Heart right ventricle (tissue), 16 donors: ENCODE data around the gene BUD23. TPM values are rescaled to one million over a fixed set of nuclear protein-coding genes. Genes with fewer than 3 reads are reported as not detected.

Source experiments
- ATAC-seq, 8 donors: fragments of 200-7000 bp; cut with Tn5 transposase; one replicate each; pipeline ENCODE4 v1.9.1; 2020; ENCODE audit warnings: mild to moderate bottlenecking in 8 of 8, moderate library complexity in 8 of 8, moderate number of reproducible peaks in 1 of 8
- DNase-seq, 2 donors: peaks; one replicate each; pipeline ENCODE4 v3.0.0-alpha.2; 2020
- H3K27ac ChIP-seq, 10 donors: fragments of 200-600 bp; sonication (generic) in 2 of 10; one replicate each; pipeline versions ENCODE4 v1.5.0 to v1.8.0; 2020 to 2022; ENCODE audit warnings: mild to moderate bottlenecking in 3 of 10
- H3K27me3 ChIP-seq, 7 donors: fragments of 200-600 bp; one replicate each; pipeline ENCODE4 v1.8.0; 2021 to 2022; ENCODE audit warnings: mild to moderate bottlenecking in 2 of 7
- H3K36me3 ChIP-seq, 9 donors: fragments of 200-600 bp; sonication (generic) in 1 of 9; one replicate each; pipeline versions ENCODE4 v1.5.0 to v1.8.0; 2020 to 2022; ENCODE audit warnings: mild to moderate bottlenecking in 2 of 9
- H3K4me1 ChIP-seq, 9 donors: fragments of 200-600 bp; sonication (generic) in 1 of 9; one replicate each; pipeline versions ENCODE4 v1.5.0 to v1.8.0; 2020 to 2022; ENCODE audit warnings: mild to moderate bottlenecking in 4 of 9
- H3K4me3 ChIP-seq, 10 donors: fragments of 200-600 bp; sonication (generic) in 2 of 10; one replicate each; pipeline versions ENCODE4 v1.5.0 to v1.8.0; 2020 to 2022; ENCODE audit warnings: mild to moderate bottlenecking in 7 of 10, moderate library complexity in 2 of 10
- H3K9me3 ChIP-seq, 11 donors: fragments of 200-600 bp in 10 of 11; sonication (generic) in 2 of 11; one replicate each; pipeline versions ENCODE4 v1.5.0 to v1.8.0; 2013 to 2022; ENCODE audit warnings: mild to moderate bottlenecking in 2 of 11, control low read depth in 1 of 11, moderate library complexity in 1 of 11
- WGBS, 2 donors: extraction: QIAGEN DNeasy Blood & Tissue Kit; methylation state at CpG; one replicate each; pipeline ENCODE4 v1.1.7; 2013; ENCODE audit warnings: inconsistent platforms in 1 of 2; 5-methylcytosine and 5-hydroxymethylcytosine counted together
- intact Hi-C, 10 donors: fragments of 100-400 bp; cut with DNase I; formaldehyde crosslinking; loops; one replicate each; pipeline versions ENCODE4 v1.11.1 to v1.14.2; 2022
- polyA plus RNA-seq, 2 donors: library from polyadenylated mRNA; stranded (reverse); fragments of 200-250 nt; gene quantifications; one replicate each; pipeline ENCODE4 v1.2.3, GENCODE V29; 2013
- total RNA-seq, 10 donors: library from RNA; stranded (reverse); fragmentation: NEBNext Ultra II Directional in 3 of 10; extraction: Animal tissue kit (Norgen Biotek cat#: 25700) in 3 of 10; gene quantifications; one replicate each; pipeline versions ENCODE4 v1.2.1 to v1.2.4, GENCODE V29; 2021 to 2023
- TF ChIP-seq, protein P1 (sequence below), 9 donors: fragments of 200-600 bp; sonication (generic) in 2 of 9; IDR thresholded peaks; one replicate each; pipeline versions ENCODE4 v1.5.0 to v1.8.0; 2021 to 2022; ENCODE audit warnings: antibody characterized with exemption in 9 of 9, mild to moderate bottlenecking in 5 of 9, moderate library complexity in 1 of 9
- donor health status: Arrhythmogenic right ventricular cardiomyopathy.
- donor health status: ischemic (EF 13 %, LVEDD 7.1; RV severe dilation, severe dysfunction).
- donor health status: healthy with polysubstance abuse.
- donor health status: DM: no; HTN: yes; CAD: no.
- donor health status: DM: no; HTN: no; CAD: no.
- donor health status: ischemic (EF 25% LVEDD 6.9; RV normal size, moderate dysfunction).
- donor health status: ischemic (EF 25% LVEDD 5.7; RV mildly dilated, moderate dysfunction).
- donor health status: healthy.
- donor health status: DM: yes; HTN: yes; CAD: no.
- donor health status: Ischemic cardiomyopathy.
- donor health status: ischemic (EF 35%, LVEDD 5.7; RV mildly dilated, moderate dysfunction).
- donor health status: nonischemic (EF 11% LVEDD 7.7; RV severe dilation, severe dysfunction).
- donor health status: DM: yes; HTN: yes; CAD: no.
- donor health status: PGD.
- donor health status: ischemic (EF 29% LVEDD 5.4; RV normal size, mild dysfunction).
- donor health status: nonischemic (EF 23%, LVEDD 6.1; RV moderate dilation, normal function).

Gene BUD23
- total and polyA plus RNA-seq, 12 donors, result 63.4 to 134 (median 67.4) TPM

DNA sequence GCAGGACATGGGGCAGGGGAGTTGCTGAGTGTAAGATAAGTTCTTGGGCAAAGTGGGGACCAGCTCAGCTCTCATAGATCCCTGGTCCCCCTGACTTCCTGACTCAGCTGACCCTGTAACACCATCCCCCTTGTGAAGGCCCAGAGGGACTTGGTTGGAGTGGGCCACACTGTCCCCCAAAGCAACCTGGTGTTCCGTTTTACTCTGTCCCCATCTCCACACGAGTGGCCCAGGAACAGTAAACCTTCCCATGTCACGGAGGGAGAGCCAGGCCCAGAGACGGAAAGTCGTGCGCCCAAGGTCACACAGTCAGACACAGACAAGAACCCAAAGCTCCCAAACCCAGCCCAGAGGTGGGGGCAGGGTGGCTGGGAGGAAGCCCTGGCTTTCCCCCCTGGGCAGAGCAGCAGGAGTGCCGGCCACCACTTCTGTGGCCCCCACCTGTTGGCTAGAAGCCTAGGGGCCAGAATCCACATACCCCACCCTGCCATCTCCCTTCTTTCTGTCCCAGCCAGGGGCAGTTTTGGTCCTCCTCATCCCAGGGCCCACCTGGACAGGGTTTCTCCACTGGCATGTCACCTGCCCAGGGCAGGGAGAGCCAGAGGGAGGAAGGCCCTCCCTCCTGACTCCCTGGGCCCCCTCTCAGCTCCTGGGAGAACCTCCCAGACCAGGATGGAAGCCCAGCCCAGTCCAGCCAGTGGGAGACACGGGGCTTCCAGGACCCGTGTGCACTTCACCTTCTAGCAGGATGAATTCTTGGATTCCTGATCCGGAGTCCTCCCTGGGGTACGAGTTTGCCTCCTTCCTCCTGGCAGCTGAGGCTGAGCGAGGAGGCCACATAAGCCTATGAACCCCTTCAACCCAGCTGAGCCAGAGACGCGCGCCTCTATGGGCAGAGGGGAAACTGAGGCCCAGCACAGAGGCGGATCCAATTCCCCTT, 36.3 kb upstream of the BUD23 start:
- no peaks in the 10 kb centered on the region for H3K36me3 ChIP-seq
- H3K9me3 ChIP-seq, result peaks cover 0 to 2% (median 0%) of the 10 kb centered on the region in 11 donors
- DNase-seq, result no peak
- H3K4me3 ChIP-seq, result peak overlapping the region in 1 of 10 donors; percentile 41
- peaks cover 0 to 8% (median 5%) of the 10 kb centered on the region in 9 donors for H3K4me1 ChIP-seq
- TF ChIP-seq, protein P1, sequence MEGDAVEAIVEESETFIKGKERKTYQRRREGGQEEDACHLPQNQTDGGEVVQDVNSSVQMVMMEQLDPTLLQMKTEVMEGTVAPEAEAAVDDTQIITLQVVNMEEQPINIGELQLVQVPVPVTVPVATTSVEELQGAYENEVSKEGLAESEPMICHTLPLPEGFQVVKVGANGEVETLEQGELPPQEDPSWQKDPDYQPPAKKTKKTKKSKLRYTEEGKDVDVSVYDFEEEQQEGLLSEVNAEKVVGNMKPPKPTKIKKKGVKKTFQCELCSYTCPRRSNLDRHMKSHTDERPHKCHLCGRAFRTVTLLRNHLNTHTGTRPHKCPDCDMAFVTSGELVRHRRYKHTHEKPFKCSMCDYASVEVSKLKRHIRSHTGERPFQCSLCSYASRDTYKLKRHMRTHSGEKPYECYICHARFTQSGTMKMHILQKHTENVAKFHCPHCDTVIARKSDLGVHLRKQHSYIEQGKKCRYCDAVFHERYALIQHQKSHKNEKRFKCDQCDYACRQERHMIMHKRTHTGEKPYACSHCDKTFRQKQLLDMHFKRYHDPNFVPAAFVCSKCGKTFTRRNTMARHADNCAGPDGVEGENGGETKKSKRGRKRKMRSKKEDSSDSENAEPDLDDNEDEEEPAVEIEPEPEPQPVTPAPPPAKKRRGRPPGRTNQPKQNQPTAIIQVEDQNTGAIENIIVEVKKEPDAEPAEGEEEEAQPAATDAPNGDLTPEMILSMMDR (IDR thresholded peaks at IDR 0.05), result no peak
- H3K27ac ChIP-seq, result no peak overlapping the region
- 39 to 46% methylated on average over 16 of the region's 16 CpGs for WGBS, 2 donors
- H3K27me3 ChIP-seq, result peaks cover 5 to 99% (median 77%) of the 10 kb centered on the region in 7 donors
- ATAC-seq, result no peak
- intact Hi-C loops, result no loop called here

DNA sequence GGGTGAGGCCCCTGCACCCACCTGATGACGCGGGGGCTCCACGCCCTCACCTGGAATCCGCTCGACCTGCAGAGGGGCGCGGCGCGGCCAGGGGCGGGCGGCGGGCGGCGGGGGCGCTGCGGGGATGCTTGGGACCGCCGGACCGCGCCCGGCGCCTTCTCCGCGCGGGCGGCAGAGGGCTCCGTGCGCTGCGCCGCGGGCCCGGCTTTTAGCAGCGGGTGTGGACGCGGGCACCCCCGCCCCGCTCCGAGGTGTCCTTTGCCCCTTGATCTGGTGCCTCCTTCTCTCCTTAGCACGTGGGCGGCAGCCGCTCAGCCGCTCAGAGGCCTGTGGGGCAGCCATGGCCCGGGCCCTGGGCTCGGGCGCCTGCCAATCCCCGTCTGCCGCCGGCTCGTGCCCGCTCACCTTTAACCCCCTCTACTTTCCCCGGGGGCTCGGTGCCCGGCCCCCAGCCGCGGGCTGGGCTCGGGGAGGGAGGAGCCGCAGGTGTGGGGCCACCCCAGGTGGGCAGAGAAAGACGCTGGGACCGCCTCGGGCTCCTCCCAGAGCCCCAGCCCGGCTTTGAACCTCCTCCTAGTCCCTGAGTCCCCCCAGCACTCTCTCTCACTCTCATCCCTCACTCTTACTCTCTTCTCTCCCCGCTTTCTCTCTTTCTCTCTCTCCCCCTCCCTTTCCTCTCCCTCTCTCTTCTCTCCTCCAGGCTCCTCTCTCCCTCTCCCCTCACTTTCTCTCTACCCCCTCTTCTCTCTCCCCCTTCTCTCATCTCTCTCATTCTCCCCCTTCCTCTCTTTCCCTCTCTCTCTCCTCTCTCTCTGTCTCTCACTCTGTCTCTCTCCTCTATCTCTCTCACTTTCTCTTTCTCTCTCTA, 35.4 kb upstream of the BUD23 start:
- ATAC-seq, result peak in 4 of 8 donors; percentile 19 to 57 (median 30)
- no peaks in the 10 kb centered on the region for H3K9me3 ChIP-seq
- TF ChIP-seq, protein P1 (IDR thresholded peaks at IDR 0.05), result peak in 4 of 9 donors; percentile 8 to 31 (median 19)
- H3K4me3 ChIP-seq, result peak overlapping the region in 9 of 10 donors; percentile 6 to 53 (median 42)
- no peak overlapping the region for H3K27ac ChIP-seq
- no peaks in the 10 kb centered on the region for H3K36me3 ChIP-seq
- 1 to 2% methylated on average over 59 to 61 of the region's 62 CpGs for WGBS, 2 donors
- intact Hi-C loops, result no loop called here
- no peak for DNase-seq
- peaks cover 0 to 8% (median 5%) of the 10 kb centered on the region in 9 donors for H3K4me1 ChIP-seq
- H3K27me3 ChIP-seq, result peaks cover 5 to 97% (median 71%) of the 10 kb centered on the region in 7 donors

DNA sequence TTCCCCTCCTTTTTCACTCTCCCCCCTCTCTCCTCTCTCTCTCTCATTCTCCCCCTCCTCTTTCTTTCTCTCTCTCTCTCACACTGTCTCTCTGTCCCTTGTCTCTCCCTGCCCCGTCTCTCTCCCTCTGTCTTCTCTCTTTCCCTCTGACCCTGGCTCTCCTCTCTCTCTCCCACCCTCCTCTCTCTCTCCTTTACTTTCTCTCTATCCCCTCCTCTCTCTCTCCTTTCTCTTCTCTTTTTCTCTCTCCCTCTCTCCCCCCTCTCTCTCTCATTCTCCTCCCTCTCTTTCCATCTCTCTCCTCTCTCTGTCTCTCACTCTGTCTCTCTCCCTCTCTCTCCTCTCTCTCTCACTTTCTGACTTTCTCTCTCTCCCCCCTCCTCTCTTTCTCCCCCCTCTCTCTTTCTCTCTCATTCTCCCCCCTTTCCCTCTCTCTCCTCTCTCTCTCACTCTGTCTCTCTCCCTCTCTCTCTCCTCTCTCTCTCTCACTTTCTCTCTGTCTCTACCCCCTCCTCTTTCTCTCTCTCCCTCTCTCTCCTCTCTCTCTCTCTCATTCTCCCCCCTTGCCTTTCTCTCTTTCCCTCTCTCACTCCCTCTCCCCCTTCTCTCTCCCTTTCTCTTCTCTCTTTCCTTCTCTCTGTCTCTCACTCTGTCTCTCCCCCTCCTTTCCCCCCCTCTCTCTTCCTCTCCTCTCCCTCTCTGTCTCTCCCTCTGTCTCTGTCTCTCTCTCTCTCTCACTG, 34.6 kb upstream of the BUD23 start:
- ATAC-seq (no peak), DNase-seq (no peak)
- Histone ChIP-seq H3K4me3 (no peak overlapping the region), H3K27me3 (peaks cover 5 to 89% (median 64%) of the 10 kb centered on the region in 7 donors), H3K4me1 (peaks cover 0 to 8% (median 5%) of the 10 kb centered on the region in 9 donors), H3K36me3 (no peaks in the 10 kb centered on the region), H3K9me3 (no peaks in the 10 kb centered on the region), H3K27ac (no peak overlapping the region)
- 26 to 50% methylated on average over 1 of the region's 1 CpG for WGBS, 2 donors
- TF ChIP-seq, protein P1 (IDR thresholded peaks at IDR 0.05), result no peak
- intact Hi-C loops, result no loop called here
